HG02642 (cell line): ENCODE results near the gene MSI2.

Experiments used
- ATAC-seq: cut with Tn5 transposase; IDR thresholded peaks from one replicate; pipeline ENCODE4 v1.9.1; 2021; ENCODE audit warnings: mild to moderate bottlenecking; ENCODE audit not compliant: unreplicated experiment, poor library complexity

The MSI2 gene

DNA sequence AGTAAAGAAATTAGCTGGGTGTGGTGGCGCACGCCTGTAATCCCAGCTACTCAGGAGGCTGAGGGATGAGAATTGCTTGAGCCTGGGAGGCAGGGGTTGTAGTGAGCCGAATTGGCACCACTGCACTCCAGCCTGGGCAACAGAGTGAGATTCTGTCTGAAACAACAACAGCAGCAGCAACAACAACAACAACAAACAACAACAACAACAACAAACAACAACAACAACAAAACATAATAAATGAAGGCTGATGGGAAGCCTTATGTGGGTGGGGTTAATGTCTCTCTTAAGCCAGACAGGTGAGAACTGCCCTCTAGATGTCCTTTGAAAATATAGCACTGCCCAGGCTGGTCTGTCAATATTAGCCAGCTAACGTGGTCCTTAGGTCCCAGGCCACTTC, 107.3 kb downstream of the MSI2 start:
- ATAC-seq = no peak

DNA sequence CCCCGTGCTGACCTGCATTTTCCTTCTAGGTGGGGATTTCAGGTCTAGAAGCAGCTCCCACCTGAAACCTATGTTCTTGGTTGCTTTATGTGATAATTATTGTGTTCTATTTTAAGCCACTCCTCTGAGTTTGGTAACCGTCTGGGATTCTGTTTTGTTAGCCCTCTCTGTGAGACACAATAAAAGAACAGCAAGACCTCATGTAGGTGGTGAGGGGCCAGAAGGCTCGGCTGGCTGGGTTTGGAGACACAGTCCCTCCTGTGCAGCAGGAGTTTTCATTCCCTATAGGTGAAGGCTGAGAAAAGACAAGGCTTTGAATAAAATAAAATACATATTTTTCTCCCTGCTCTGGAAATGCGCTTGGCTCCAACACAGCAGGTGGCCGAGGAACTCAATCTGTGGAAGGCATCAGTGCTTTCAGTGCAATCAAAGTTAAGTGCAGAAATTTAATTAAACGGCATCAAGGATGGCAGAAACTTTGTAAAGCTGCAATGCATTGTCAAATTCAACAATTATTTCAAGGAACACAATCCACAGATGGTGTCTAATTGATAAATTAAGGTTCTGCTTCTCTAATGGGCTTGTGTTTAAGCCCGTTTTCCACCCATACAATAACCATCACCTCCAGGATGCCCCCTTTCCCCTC, 107.8 kb downstream of the MSI2 start:
- no peak for ATAC-seq

- ATAC-seq = no peak
Measured at GRCh38 chr17:57365420-57365819, 109.1 kb downstream of the MSI2 start.

- no peak for ATAC-seq
Measured at GRCh38 chr17:57366177-57366557, 109.8 kb downstream of the MSI2 start.

DNA sequence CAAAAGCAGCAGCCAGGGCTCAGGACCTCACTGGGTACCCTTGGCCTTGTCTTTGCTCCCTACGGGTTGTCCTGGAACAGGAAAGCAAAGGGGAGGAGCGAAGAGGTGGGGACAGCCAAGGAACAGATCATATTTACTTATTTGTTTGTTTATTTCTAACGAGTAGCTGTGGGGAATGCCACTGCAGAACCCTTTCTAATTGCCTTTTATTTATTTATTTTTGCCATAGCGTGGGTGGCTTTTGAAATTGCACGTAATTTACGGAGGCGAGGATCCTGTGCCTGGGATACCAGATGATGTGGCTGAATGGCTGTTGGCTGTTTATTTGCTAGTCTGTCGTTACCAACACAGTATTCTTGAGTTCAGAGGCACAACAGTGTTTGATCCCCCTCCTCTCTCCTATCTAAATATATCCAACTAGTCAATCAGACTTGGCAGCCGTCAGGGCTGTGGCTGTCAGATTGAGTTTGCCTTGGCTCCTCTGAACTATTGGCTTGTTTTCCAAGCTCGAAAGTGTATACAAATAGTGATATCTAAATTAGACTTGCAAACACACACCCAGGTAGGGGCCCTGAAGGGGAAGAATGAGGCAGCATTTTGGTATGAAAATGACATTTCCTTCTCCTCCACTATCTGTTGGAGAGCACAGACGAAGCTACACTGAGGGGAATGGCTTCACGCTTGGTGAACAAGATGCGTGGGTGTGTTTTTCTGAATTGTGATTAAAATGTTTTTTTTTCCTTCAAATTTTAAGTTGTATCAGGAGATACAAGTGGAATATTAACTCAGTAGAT, 110.4 kb downstream of the MSI2 start:
- no peak for ATAC-seq

DNA sequence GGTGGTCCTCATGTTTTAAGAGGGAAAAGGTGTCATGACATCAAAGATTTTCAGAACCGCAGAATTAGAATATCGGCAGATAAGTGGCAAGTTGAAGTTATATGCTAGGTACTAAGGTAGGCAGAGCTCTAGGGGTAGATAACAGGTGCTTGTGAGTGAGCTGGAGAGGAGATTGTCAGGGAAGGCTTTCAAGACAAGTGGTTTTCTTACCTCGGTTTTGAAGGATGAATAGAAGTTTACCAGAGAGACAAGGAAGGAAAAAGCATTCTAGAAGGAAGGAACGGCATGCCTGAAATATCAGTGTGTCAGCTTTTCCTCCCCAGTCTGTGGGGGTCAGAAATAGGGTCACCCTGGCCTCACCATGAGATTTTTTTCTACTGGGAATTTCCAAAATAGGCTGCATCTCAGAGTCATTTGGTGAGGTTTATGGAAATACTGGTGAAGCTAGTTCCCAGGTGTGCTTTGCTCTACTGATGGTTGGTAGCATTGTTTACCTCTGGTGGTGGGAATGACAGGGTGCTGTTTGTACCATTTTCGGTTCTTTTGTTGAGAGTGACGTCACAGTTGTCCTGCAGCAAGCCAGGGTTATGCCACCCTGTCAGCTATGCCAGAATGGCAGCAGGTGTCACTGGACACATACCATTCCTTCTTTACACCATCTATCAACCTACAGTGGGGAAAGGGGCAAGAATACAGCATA, 112.5 kb downstream of the MSI2 start:
- peak; percentile 38 for ATAC-seq

DNA sequence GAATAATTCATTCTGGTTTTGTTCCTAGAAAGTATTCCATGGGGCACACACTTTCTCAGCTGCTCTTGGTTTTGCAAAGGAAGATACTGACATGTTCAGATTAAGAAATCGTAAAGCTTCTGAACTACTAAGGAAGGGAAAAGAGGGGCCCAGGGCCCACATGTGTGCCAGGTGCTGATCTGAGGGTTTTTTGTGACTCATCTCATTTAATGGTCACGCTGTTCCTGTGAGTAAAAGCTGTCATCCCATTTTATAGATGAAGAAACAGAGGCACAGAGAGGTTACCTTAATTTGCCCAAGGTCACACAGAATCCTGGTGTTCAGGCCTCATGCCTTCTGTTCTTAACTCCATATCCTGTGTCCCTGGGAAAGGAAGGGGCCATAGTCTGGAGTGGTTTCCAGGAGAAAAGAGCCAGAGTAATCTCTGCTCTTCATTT, 113.2 kb downstream of the MSI2 start:
- peak; percentile 34 for ATAC-seq

DNA sequence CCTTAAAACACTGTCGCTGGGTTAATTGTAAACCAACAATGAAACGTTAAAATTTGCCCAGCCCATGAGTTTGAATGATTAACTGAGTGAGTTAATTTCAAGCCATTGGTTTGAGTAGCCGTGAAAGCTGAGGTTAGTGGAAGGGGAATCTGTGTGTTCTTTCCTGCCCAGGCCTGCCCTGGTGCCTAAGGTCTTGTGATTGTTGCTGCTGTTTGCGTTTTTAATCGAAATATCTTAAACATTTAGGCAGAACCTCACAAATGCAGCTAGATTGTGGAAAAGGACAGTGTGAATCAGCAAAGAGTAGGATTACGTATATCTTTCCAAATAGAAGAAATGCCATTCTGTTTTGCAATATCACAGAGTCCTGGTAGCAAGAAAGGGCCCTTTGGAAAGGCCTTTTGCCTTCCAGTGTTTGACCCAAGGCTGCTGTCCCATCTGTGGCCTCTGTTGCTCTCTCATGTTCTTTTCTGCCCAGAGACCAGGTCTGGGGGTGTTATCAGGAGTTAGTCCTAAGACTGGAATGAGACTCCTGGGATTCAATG, 113.8 kb downstream of the MSI2 start:
- ATAC-seq = peak; percentile 61

DNA sequence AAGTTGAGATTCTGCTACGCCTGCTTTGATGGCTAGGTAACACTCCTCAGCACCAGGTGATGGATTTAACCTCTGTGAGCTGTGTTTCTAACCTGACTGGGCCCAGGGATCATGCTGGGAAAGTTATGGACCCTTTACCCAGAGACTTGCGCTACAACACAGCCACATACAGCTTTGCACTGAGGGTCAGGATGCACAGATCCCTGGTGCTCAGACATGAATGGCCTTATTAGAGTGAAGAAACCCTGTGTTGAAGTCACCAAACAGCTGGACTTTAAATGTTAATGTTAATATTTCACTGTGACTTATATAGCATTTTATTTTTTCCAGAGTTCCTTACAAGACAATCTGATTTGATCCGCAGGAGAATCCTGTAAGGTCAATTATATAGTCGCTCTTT, 114.3 kb downstream of the MSI2 start:
- no peak for ATAC-seq

DNA sequence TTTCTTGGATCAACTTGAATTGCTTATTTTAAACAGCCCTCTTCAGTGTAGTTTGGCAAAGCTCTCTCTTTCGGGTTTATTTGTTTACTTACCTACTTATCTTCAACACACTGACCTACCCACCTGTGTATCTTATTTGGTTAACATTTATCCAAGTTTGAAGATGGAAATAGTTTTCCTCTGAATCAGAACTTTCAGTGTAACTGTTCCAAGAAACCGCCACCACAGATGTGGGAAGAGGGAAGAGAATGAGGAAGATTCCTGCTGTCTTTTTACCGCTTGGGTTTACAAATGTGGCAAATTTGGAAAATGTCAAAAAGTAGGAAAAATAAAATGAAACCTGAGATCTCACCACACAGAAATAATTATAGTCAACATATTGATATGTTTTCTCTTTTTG, 115.8 kb downstream of the MSI2 start:
- ATAC-seq = no peak

DNA sequence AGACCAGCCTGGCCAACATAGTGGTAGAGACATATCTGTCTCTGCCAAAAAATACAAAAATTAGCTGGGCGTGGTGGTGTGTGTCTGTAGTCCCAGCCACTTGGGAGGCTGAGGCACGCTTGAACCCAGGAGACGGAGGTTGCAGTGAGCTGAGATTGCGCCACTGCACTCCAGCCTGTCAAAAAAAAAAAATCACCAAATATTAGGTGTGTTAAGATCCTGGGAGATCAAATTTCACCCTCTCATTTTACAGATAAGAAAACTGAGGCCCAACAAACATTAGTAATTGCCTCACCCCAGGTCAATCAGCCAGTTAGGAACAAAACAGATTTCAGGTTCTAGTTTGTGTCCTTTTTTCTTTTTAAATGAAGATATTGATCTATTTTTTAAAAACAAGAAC, 116.7 kb downstream of the MSI2 start:
- ATAC-seq = no peak

DNA sequence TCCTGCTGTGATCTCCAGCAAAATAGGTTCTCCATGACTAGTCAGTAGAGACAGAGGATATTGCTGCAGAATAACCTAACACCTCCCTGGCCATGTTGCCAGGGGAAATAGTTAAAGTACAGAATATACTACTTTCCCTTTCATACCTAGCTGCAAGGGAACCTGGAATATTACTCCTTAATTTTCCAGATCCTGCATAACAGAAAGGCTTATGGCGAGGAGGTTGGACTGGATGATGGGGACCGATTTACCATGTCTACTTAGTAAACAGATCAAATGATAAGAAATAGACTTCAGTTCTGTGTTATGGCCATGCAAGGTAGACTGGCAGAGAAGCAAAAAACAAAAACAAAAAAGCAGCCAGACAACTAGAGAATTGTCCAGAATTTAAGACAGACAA, 117.4 kb downstream of the MSI2 start:
- no peak for ATAC-seq

GRCh38 chr17:57375040-57375769, 118.9 kb downstream of the MSI2 start:
- ATAC-seq = no peak

- no peak for ATAC-seq
Measured at GRCh38 chr17:57375770-57376225, 119.5 kb downstream of the MSI2 start.

DNA sequence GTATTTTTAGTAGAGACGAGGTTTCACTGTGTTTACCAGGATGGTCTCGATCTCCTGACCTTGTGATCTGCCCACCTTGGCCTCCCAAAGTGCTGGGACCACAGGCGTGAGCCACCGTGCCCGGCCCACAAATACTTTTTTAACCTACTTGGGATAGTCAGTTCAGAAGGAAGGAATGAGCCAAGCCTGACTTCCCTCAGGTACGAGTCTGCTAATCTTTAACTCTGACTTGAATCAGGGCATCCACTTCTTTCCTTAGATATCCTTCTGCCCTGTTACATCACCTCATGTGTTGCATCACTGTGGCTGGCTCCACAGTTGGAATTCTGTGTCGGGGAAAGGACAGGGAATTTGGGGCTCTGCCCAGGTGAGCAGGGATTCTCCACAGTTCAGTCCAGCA, 120.8 kb downstream of the MSI2 start:
- ATAC-seq = no peak

GRCh38 chr17:57379237-57379894, 123.0 kb downstream of the MSI2 start:
- ATAC-seq = no peak

DNA sequence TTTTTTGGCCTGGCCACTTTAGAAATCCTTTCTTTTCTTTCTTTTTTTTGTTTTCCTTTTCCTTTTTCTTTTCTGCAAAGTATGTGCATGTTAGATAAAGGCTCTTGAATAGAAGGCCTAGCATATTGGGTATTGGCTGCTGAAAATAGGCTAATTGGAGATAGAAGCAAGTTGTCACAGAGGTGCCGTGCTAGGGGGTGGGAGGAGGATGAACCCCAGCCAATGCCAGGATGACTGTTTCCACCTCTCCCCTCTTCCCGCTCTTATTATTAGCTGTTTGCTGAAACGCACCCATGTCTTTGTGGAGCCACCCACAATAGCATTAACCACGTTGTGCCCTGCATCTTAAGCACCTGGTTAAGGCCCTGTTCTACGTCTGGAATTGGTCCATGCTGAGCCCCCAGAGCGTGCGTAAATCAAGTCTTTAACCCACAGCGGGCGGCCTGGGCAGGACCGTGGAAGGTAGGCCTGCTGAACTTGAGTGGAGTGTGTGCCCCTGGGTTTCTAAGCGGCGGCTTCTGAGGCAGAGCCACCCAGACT, 123.6 kb downstream of the MSI2 start:
- no peak for ATAC-seq

- ATAC-seq = no peak
Measured at GRCh38 chr17:57381498-57381897, 125.2 kb downstream of the MSI2 start.

DNA sequence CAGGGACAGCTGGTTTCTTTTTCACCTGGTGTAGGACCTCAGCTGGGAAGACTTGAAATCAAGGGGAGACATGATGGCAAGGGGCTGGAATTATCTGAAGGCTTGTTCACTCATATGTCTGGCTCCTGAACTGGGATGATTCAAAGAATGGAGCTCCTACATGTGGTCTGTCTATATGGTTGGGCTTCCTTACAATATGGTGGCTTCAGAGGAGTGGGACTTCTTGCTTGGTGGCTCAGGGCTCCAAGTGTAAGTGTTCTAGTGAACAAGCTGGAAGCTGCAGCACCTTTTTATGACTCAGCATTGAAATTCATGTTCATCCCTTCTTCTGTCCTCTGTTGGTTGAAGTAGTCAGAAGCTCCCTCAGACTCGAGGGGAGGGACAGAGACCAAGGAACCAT, 127.9 kb downstream of the MSI2 start:
- ATAC-seq = no peak

DNA sequence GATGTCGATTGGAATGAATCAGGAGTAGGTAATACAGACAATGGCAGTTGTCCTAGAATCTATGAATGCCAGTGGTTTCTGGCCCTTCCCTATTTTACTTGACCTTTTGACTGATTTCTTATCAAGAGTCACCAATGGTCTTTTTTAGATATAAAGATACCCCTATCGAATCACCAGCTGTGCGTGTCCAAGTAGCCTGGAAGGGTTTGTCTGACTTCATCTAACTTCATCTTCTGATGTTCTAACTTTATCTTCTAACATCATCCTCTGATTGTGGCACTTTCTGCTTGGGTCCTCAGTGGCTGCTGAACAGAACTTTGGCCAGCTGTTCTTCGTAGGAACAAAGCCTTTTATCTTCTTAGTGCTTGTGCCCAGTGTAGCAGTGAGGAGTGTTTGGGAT, 129.7 kb downstream of the MSI2 start:
- ATAC-seq = no peak
